Parathyroid adenoma (tissue), 2 donors: ENCODE results near the gene MAGEA1.

Source experiments
- H2AFZ ChIP-seq: fragments of 300-600 bp; sonication (generic); one replicate; pipeline ENCODE4 v1.7.0; 2017; ENCODE audit warnings: antibody characterized with exemption, mild to moderate bottlenecking
- H3K27ac ChIP-seq: fragments of 300-600 bp; sonication (generic); one replicate; pipeline ENCODE4 v1.7.0; 2017
- H3K27me3 ChIP-seq: fragments of 300-600 bp; sonication (generic); one replicate; pipeline ENCODE4 v1.7.0; 2017; ENCODE audit warnings: low read length; ENCODE audit not compliant: control insufficient read depth, insufficient read depth
- H3K36me3 ChIP-seq: fragments of 300-600 bp; sonication (generic); one replicate; pipeline ENCODE4 v1.7.0; 2017; ENCODE audit warnings: low read length; ENCODE audit not compliant: control insufficient read depth, insufficient read depth
- H3K4me1 ChIP-seq: fragments of 300-600 bp; sonication (generic); one replicate; pipeline ENCODE4 v1.7.0; 2017; ENCODE audit warnings: control low read depth
- H3K4me2 ChIP-seq: fragments of 300-600 bp; sonication (generic); one replicate; pipeline ENCODE4 v1.7.0; 2017; ENCODE audit warnings: low read length
- H3K4me3 ChIP-seq: fragments of 300-600 bp; sonication (generic); one replicate; pipeline ENCODE4 v1.7.0; 2017; ENCODE audit warnings: low read depth, low read length
- H3K79me2 ChIP-seq: fragments of 300-600 bp; sonication (generic); one replicate; pipeline ENCODE4 v1.7.0; 2017; ENCODE audit warnings: control low read depth
- H3K9ac ChIP-seq: fragments of 300-600 bp; sonication (generic); one replicate; pipeline ENCODE4 v1.7.0; 2017; ENCODE audit warnings: mild to moderate bottlenecking
- H3K9me3 ChIP-seq: fragments of 300-600 bp; sonication (generic); one replicate; pipeline ENCODE4 v1.7.0; 2017; ENCODE audit warnings: low read length; ENCODE audit not compliant: control insufficient read depth
- CTCF ChIP-seq: fragments of 300-600 bp; sonication (generic); IDR thresholded peaks from one replicate; pipeline ENCODE4 v1.7.0; 2017; ENCODE audit warnings: antibody characterized with exemption, mild to moderate bottlenecking
- donor health status: primary hyperparathyroidism.

The MAGEA1 gene

GRCh38 chrX:153214934-153215333, 35.9 kb downstream of the MAGEA1 start:
- Histone ChIP-seq H3K36me3 (no peaks in the 10 kb centered on the region), H3K4me1 (no peaks in the 10 kb centered on the region), H3K9me3 (no peaks in the 10 kb centered on the region), H3K27ac (no peak overlapping the region), H3K79me2 (no peaks in the 10 kb centered on the region), H3K27me3 (no peaks in the 10 kb centered on the region), H2AFZ (no peak overlapping the region), H3K4me2 (no peak overlapping the region), H3K4me3 (no peak overlapping the region), H3K9ac (no peak overlapping the region)
- no peak for TF ChIP-seq CTCF

- Histone ChIP-seq H3K27ac (no peak overlapping the region), H3K9ac (no peak overlapping the region), H3K4me1 (no peaks in the 10 kb centered on the region), H3K79me2 (no peaks in the 10 kb centered on the region), H3K9me3 (no peaks in the 10 kb centered on the region), H2AFZ (no peak overlapping the region), H3K4me2 (no peak overlapping the region), H3K4me3 (no peak overlapping the region), H3K27me3 (no peaks in the 10 kb centered on the region), H3K36me3 (no peaks in the 10 kb centered on the region)
- TF ChIP-seq CTCF = no peak
Measured at GRCh38 chrX:153216926-153217325, 37.8 kb downstream of the MAGEA1 start.

GRCh38 chrX:153225438-153226098, 46.5 kb downstream of the MAGEA1 start:
- H3K27ac ChIP-seq = no peak overlapping the region
- H2AFZ ChIP-seq = no peak overlapping the region
- no peaks in the 10 kb centered on the region for H3K79me2 ChIP-seq
- no peak overlapping the region for H3K4me2 ChIP-seq
- peaks cover 8% of the 10 kb centered on the region for H3K4me1 ChIP-seq
- no peak overlapping the region for H3K9ac ChIP-seq
- H3K4me3 ChIP-seq = no peak overlapping the region
- H3K36me3 ChIP-seq = no peaks in the 10 kb centered on the region
- no peak for TF ChIP-seq CTCF
- H3K27me3 ChIP-seq = no peaks in the 10 kb centered on the region
- H3K9me3 ChIP-seq = no peaks in the 10 kb centered on the region

- Histone ChIP-seq H2AFZ (no peak overlapping the region), H3K4me1 (peaks cover 8% of the 10 kb centered on the region), H3K9me3 (no peaks in the 10 kb centered on the region), H3K27me3 (no peaks in the 10 kb centered on the region), H3K9ac (no peak overlapping the region), H3K79me2 (no peaks in the 10 kb centered on the region), H3K36me3 (no peaks in the 10 kb centered on the region), H3K4me2 (no peak overlapping the region), H3K27ac (no peak overlapping the region), H3K4me3 (no peak overlapping the region)
- no peak for TF ChIP-seq CTCF
Measured at GRCh38 chrX:153226344-153227185, 47.5 kb downstream of the MAGEA1 start.
